ENCODE measurements around the gene ERC2. TPM values are rescaled to one million over a fixed set of nuclear protein-coding genes. Genes with fewer than 3 reads are reported as not detected.

The ERC2 gene
- total and polyA plus RNA-seq, 9 donors = 1.2 to 9.4 (median 5.4) TPM

GRCh38 chr3:56375654-56376053 is 92.6 kb downstream of the ERC2 start:
- Histone ChIP-seq H3K27ac (no peak overlapping the region), H3K4me1 (ENCODE audit: insufficient read depth) (peaks cover 3% of the 10 kb centered on the region), H3K4me3 (no peak overlapping the region), H3K27me3 (no peaks in the 10 kb centered on the region), H3K36me3 (no peaks in the 10 kb centered on the region), H3K9me3 (no peaks in the 10 kb centered on the region)
- 87 to 91% (median 90%) methylated on average over 3 of the region's 3 CpGs for WGBS, 3 donors
- TF ChIP-seq CTCF (IDR thresholded peaks at IDR 0.05) = no peak
- intact Hi-C loops (cut with DNase I) = no loop called here
- no peak for DNase-seq

GRCh38 chr3:56373386-56373785 is 94.9 kb downstream of the ERC2 start:
- Histone ChIP-seq H3K4me3 (no peak overlapping the region), H3K27ac (no peak overlapping the region), H3K4me1 (ENCODE audit: insufficient read depth) (peaks cover 3% of the 10 kb centered on the region), H3K36me3 (no peaks in the 10 kb centered on the region), H3K9me3 (no peaks in the 10 kb centered on the region), H3K27me3 (no peaks in the 10 kb centered on the region)
- intact Hi-C loops (cut with DNase I) = no loop called here
- DNase-seq = no peak
- 6 to 24% (median 8%) methylated on average over 1 of the region's 1 CpG for WGBS, 3 donors
- TF ChIP-seq CTCF (IDR thresholded peaks at IDR 0.05) (no peak), POLR2A (IDR thresholded peaks at IDR 0.05) (no peak)

GRCh38 chr3:56370991-56371775 is 97.1 kb downstream of the ERC2 start:
- WGBS, 3 donors = 72 to 89% (median 78%) methylated on average over 3 of the region's 3 CpGs
- peaks cover 3% of the 10 kb centered on the region for H3K4me1 ChIP-seq (ENCODE audit: insufficient read depth)
- H3K27me3 ChIP-seq = no peaks in the 10 kb centered on the region
- H3K4me3 ChIP-seq = no peak overlapping the region
- TF ChIP-seq EP300 (IDR thresholded peaks at IDR 0.05) (no peak), CTCF (IDR thresholded peaks at IDR 0.05) (no peak), POLR2A (IDR thresholded peaks at IDR 0.05) (no peak)
- no peaks in the 10 kb centered on the region for H3K36me3 ChIP-seq
- no peak for DNase-seq
- no peak overlapping the region for H3K27ac ChIP-seq
- no peaks in the 10 kb centered on the region for H3K9me3 ChIP-seq
- intact Hi-C loops (cut with DNase I) = no loop called here

- H3K4me3 ChIP-seq = no peak overlapping the region
- H3K9me3 ChIP-seq = no peaks in the 10 kb centered on the region
- 95 to 98% (median 97%) methylated on average over 3 of the region's 3 CpGs for WGBS, 3 donors
- H3K27ac ChIP-seq = no peak overlapping the region
- H3K4me1 ChIP-seq (ENCODE audit: insufficient read depth) = peaks cover 3% of the 10 kb centered on the region
- no peaks in the 10 kb centered on the region for H3K36me3 ChIP-seq
- DNase-seq = no peak
- no peaks in the 10 kb centered on the region for H3K27me3 ChIP-seq
- TF ChIP-seq POLR2A (IDR thresholded peaks at IDR 0.05) (no peak), EP300 (IDR thresholded peaks at IDR 0.05) (no peak), CTCF (IDR thresholded peaks at IDR 0.05) (no peak)
- intact Hi-C loops (cut with DNase I) = no loop called here
Observed at GRCh38 chr3:56369914-56370313, 98.4 kb downstream of the ERC2 start.

All from ovary (tissue), 9 donors.